H1 (cell line): ENCODE data around the gene BRME1. TPM values are rescaled to one million over a fixed set of nuclear protein-coding genes. Genes with fewer than 3 reads are reported as not detected.

Experiments
- BRCA1 ChIP-seq: IDR thresholded peaks from 2 replicates; pipeline ENCODE4 v1.6.1; 2012; ENCODE audit warnings: low read depth, low read length, improper control_type of control experiment
- CBX8 ChIP-seq: fragments of 300-800, 300-1000 bp; sonication (generic); IDR thresholded peaks from 2 replicates; pipeline ENCODE4 v1.7.1; 2016; ENCODE audit warnings: low read depth, low read length, borderline replicate concordance
- CREB1 ChIP-seq: IDR thresholded peaks from 2 replicates; pipeline ENCODE4 v1.6.1; 2012; ENCODE audit warnings: inconsistent platforms
- JUN ChIP-seq: IDR thresholded peaks from 2 replicates; pipeline ENCODE4 v1.6.1; 2011; ENCODE audit warnings: low read depth, mild to moderate bottlenecking, improper control_type of control experiment, low read length
- POU5F1 ChIP-seq: IDR thresholded peaks from 2 replicates; pipeline ENCODE4 v1.6.1; 2011; ENCODE audit warnings: low read depth, mild to moderate bottlenecking, low read length, moderate library complexity
- SRF ChIP-seq: IDR thresholded peaks from 2 replicates; pipeline ENCODE4 v1.6.1; 2011; ENCODE audit warnings: mild to moderate bottlenecking, low read depth, low read length, moderate library complexity
- ZNF274 ChIP-seq: IDR thresholded peaks from 2 replicates; pipeline ENCODE4 v1.7.0; 2012; ENCODE audit warnings: low read length, borderline replicate concordance; ENCODE audit errors: extremely low read depth
- polyA plus RNA-seq, 7 experiments: library from polyadenylated mRNA; depleted of rRNA in 3 of 7; stranded (reverse) in 5 of 7; unstranded in 2 of 7; fragments of >200 nt in 5 of 7; fragments of 200-250 nt in 2 of 7; gene quantifications; 1 replicate in 5 of 7; 2 replicates in 1 of 7; 4 replicates in 1 of 7; pipeline versions ENCODE4 v1.2.1 to v1.2.3, GENCODE V29; 2011 to 2013; ENCODE audit warnings: missing spikeins in 2 of 7, mixed read lengths in 2 of 7
- total RNA-seq: library from RNA; stranded (reverse); fragmentation: NEBNext Ultra II Directional; extraction: Animal tissue kit (Norgen Biotek cat#: 25700); gene quantifications from 2 replicates; pipeline ENCODE4 v1.2.1, GENCODE V29; 2021
- TF ChIP-seq, protein P1 (sequence below): IDR thresholded peaks from 2 replicates; pipeline ENCODE4 v1.6.1; 2012; ENCODE audit warnings: low read length, inconsistent platforms

The BRME1 gene
- total and polyA plus RNA-seq, 2 of the 8 experiments (the other 6 are each of a cell fraction or from before 2014, with no cell fraction given), result 4.6 to 4.7 TPM

DNA sequence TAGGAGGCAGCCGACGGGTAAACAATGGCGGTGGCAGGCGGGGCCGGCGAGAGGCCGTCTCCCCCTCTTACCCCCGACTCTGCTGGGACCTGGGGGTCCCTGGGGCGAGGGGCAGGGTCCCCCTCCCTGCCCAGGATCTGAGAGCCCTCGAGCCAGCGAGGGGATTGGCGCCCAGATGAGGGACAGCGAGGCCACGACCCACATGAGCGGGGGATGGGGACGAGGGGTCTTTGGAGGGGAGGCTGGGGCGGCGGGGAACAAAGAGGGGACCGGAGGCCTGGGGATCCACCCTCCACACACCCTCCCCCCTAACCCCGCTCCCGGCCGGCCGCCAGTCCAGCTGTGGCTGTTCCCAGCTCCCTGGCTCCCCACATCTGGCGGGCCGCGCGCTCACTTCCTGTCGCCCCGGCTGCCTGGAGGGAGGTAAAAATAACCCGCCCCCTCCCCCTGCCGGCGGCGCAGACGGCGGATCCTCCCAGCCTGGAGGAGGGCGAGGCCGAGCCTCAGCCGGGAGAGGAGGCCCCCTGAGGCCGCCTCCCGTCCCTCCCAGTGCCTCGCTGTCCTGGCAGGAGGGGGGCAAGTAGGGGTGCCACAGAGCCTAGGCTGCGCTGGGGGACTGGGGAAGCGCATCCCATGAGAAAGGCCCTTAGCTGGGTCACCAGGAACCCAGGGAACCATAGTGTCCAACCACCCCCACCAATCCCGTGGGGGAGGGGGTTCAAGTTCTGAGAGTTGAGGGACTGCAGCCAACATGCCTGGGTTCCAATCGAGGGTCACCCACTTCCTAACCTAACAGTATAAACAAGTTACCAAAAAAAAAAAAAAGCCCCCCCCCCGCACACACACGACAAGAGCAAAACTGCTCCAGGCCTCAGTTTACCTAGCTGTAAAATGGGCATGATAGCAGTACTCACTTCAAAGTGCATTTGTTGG lies 58.2 kb downstream of the BRME1 start (continued):
- TF ChIP-seq, protein P1, sequence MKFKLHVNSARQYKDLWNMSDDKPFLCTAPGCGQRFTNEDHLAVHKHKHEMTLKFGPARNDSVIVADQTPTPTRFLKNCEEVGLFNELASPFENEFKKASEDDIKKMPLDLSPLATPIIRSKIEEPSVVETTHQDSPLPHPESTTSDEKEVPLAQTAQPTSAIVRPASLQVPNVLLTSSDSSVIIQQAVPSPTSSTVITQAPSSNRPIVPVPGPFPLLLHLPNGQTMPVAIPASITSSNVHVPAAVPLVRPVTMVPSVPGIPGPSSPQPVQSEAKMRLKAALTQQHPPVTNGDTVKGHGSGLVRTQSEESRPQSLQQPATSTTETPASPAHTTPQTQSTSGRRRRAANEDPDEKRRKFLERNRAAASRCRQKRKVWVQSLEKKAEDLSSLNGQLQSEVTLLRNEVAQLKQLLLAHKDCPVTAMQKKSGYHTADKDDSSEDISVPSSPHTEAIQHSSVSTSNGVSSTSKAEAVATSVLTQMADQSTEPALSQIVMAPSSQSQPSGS, result no peak
- TF ChIP-seq ZNF274 (no peak), JUN (no peak), BRCA1 (no peak), POU5F1 (no peak), CREB1 (0 out of 2 replicates have a peak, but pooled peaks have one; percentile 28), SRF (0 out of 2 replicates have a peak, but pooled peaks have one; percentile 5), CBX8 (no peak)
